Measurements from ENCODE around the gene HOXA7. TPM values are rescaled to one million over a fixed set of nuclear protein-coding genes. Genes with fewer than 3 reads are reported as not detected.
A peak's percentile ranks its signal among the peaks of the same experiment; 100 is the strongest.

HOXA7 gene
- total and polyA plus RNA-seq, 2 donors (not counting 1 experiment from before 2014, with no cell fraction given): 0.37 TPM; not detected in 1

DNA sequence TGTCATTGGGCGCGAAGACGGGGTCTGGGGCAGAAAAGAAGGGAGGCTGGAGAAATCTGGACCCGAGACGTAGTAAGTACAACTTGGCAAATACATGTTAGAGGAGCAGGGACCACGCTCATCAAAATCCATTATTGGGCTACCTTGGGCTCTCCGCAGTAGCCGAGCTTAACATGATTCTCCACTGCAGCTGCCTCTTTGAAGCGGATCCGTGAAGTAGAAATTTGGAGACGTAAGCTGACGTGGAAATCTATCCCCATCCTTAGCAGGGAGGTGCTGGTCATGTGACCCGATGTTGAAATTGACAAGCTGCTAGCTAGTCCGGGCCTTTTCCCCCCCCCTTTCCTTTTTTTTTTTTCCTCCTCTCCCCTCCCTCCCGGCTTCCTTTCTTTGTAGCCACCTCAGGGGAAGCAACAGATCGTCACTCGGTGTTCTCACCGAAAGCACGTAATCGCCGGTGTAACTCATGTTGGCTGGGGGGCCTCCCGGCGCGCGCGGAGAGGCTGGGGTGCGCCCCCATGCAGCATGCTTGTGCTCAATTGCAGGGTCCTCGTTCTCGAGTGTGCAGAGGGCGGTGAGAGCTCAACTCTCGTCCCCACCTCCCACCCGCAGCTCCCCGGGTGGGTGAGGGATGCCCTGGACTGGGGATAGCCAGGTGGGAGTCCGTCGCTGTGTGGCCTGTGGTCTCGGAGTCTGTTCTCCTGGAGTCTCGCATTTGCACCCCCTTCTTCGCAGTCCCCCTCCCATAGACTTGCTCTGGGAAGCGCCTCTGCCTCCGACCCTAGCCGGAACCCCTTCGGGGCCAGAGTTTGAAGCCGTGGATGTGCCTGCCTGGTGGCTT is 28.8 kb upstream of the HOXA7 start, which contains the start of gene HOXA11:
HOXA11 (minus strand) TSS at position 220 of the 841 bp plus-strand sequence; CDS start at position 132, 88 bp downstream.
- ATAC-seq (ENCODE audit: low read depth) (no peak), DNase-seq (peak; percentile 62)
- intact Hi-C loops (cut with micrococcal nuclease): loop anchor here (2.0 to 5.0 kb wide), 2 partner anchors 20 to 33 kb away; partner anchors contain the start of gene HOXA3
- H3K9me3 Mint-ChIP-seq (ENCODE audit: insufficient read depth): no peaks in the 10 kb centered on the region
- peaks cover 0 to 96% (median 80%) of the 10 kb centered on the region in 4 experiments for H3K27me3 ChIP-seq (replicated peaks in 1 of 4; ENCODE audit: control extremely low read depth in 1 of 4, control insufficient read depth in 3 of 4, insufficient read depth in 4 of 4, low read length in 3 of 4)
- H4K20me1 ChIP-seq (ENCODE audit: control insufficient read depth, insufficient read depth, low read length, poor library complexity, severe bottlenecking): no peaks in the 10 kb centered on the region
- peak within 1 kb of the TSS in 4 of 5 experiments; percentile 11 to 28 (median 19) for H3K4me3 ChIP-seq (ENCODE audit: control extremely low read depth in 1 of 5, extremely low read depth in 1 of 5, insufficient read depth in 1 of 5, low read depth in 2 of 5, low read length in 4 of 5)
- peaks cover 77% of the 10 kb centered on the region for H3K27me3 Mint-ChIP-seq
- peak within 1 kb of the TSS; percentile 36 for H2AFZ ChIP-seq (ENCODE audit: insufficient read depth, low read depth, low read length, poor library complexity, severe bottlenecking)
- no peak within 1 kb of the TSS for H3K27ac ChIP-seq (ENCODE audit: low read length in 2 of 2)
- peak within 1 kb of the TSS; percentile 77 for H3K27ac Mint-ChIP-seq
- TF ChIP-seq EZH2 (IDR thresholded peaks at IDR 0.05; ENCODE audit: borderline replicate concordance, insufficient read depth, low read depth, low read length, poor library complexity, severe bottlenecking): peak; percentile 50
- TF ChIP-seq, protein P1, sequence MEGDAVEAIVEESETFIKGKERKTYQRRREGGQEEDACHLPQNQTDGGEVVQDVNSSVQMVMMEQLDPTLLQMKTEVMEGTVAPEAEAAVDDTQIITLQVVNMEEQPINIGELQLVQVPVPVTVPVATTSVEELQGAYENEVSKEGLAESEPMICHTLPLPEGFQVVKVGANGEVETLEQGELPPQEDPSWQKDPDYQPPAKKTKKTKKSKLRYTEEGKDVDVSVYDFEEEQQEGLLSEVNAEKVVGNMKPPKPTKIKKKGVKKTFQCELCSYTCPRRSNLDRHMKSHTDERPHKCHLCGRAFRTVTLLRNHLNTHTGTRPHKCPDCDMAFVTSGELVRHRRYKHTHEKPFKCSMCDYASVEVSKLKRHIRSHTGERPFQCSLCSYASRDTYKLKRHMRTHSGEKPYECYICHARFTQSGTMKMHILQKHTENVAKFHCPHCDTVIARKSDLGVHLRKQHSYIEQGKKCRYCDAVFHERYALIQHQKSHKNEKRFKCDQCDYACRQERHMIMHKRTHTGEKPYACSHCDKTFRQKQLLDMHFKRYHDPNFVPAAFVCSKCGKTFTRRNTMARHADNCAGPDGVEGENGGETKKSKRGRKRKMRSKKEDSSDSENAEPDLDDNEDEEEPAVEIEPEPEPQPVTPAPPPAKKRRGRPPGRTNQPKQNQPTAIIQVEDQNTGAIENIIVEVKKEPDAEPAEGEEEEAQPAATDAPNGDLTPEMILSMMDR (IDR thresholded peaks at IDR 0.05): no peak
- H3K9me3 ChIP-seq (ENCODE audit: control extremely low read depth in 1 of 3, control insufficient read depth in 2 of 3, insufficient read depth in 1 of 3, low read length in 2 of 3): peaks cover 0 to 75% (median 9%) of the 10 kb centered on the region in 3 donors
- WGBS (ENCODE audit: insufficient coverage): 16% methylated on average over 35 of the region's 43 CpGs
- peaks cover 41% of the 10 kb centered on the region for H3K4me1 Mint-ChIP-seq
- CTCF ChIA-PET: interaction anchor here (0.7 to 5.9 kb wide), 5 partner anchors 11 to 57 kb away, joined by 3 to 28 read pairs (median 11); partner anchors contain the start of gene HOXA13
- H3K4me3 Mint-ChIP-seq: peak within 1 kb of the TSS; percentile 78
- no peaks in the 10 kb centered on the region for H3K79me2 ChIP-seq (ENCODE audit: control insufficient read depth, insufficient read depth, low read length)
- H3K9ac ChIP-seq (ENCODE audit: low read length): peak within 1 kb of the TSS; percentile 26
- POLR2A ChIA-PET: no interaction called here
- H3K4me1 ChIP-seq (ENCODE audit: control insufficient read depth in 2 of 2, insufficient read depth in 2 of 2, low read length in 2 of 2): peaks cover 50 to 71% of the 10 kb centered on the region in 2 donors
- H3K4me2 ChIP-seq (replicated peaks; ENCODE audit: low read depth, low read length, poor library complexity, severe bottlenecking): peak within 1 kb of the TSS; percentile 71
- no peaks in the 10 kb centered on the region for H3K36me3 ChIP-seq (replicated peaks in 1 of 2; ENCODE audit: control extremely low read depth in 1 of 2, control insufficient read depth in 1 of 2, extremely low read depth in 1 of 2, insufficient read depth in 2 of 2, low read length in 1 of 2)

All from B cell (primary cell).